HCT116 (cell line): ENCODE measurements around the gene MTMR6.

ENCODE experiments used
- CTCF ChIP-seq, 3 experiments: fragments of 200-600 bp in 1 of 3; sonication (generic) in 1 of 3; IDR thresholded peaks in 2 of 3; conservative IDR thresholded peaks in 1 of 3; 2 replicates each; pipeline ENCODE4 v1.5.1; 2012 to 2017; ENCODE audit warnings: low read depth in 2 of 3, low read length in 2 of 3, antibody characterized with exemption in 1 of 3, borderline replicate concordance in 1 of 3, control low read depth in 1 of 3, mild to moderate bottlenecking in 1 of 3, mixed read lengths in 1 of 3, mixed run types in 1 of 3, moderate library complexity in 1 of 3; ENCODE audit not compliant: insufficient read depth in 1 of 3
- EZH2phosphoT487 ChIP-seq: fragments of 200-600 bp; IDR thresholded peaks from 2 replicates; pipeline ENCODE4 v1.6.1; 2018; ENCODE audit warnings: antibody characterized with exemption, borderline replicate concordance
- TF ChIP-seq, protein P1 (sequence below): IDR thresholded peaks from 2 replicates; pipeline ENCODE4 v1.6.1; 2012

DNA sequence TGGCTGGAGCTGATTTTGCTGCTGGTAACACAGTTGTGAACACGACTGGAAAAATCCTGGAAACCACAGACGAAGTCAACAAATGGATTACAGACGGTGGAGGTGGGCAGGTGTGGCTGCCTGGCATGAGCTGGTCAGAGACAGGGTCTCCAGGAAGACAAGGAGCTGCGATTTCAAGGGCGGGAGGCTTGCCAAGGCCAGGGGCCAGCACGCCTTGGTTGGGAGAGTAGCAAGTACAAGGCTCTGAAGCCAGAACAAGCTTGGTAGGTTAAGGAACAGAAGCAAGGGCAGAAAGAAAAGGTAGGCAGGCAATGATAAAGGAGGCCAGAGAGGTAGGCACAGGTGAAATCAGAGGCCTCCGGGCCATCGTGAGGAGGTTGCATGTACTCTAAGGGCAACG is 64.5 kb downstream of the MTMR6 start:
- no peak for TF ChIP-seq EZH2phosphoT487
- TF ChIP-seq CTCF (IDR thresholded peaks at IDR 0.05 in 2 of 3, conservative IDR thresholded peaks at IDR 0.05 in 1 of 3; ENCODE audit: borderline replicate concordance in 1 of 3, insufficient read depth in 1 of 3, low read depth in 2 of 3, low read length in 2 of 3): no peak
- TF ChIP-seq, protein P1, sequence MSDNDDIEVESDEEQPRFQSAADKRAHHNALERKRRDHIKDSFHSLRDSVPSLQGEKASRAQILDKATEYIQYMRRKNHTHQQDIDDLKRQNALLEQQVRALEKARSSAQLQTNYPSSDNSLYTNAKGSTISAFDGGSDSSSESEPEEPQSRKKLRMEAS: no peak
